Measurements from ENCODE around the gene KRTAP9-8.
"Not testable (repeated sequence)": the region's sequence is repeated elsewhere in the genome, so short reads cannot be mapped to it uniquely, and the experiment has no call there.

Gene KRTAP9-8

GRCh38 chr17:41256291-41256685 is 18.5 kb downstream of the KRTAP9-8 start:
- no peak for DNase-seq

- DNase-seq: no peak
Measured at GRCh38 chr17:41258406-41258805, 20.6 kb downstream of the KRTAP9-8 start.

- DNase-seq: no peak
Measured at GRCh38 chr17:41263212-41263611, 25.4 kb downstream of the KRTAP9-8 start.

GRCh38 chr17:41264599-41264998 is 26.8 kb downstream of the KRTAP9-8 start:
- no peak for DNase-seq

GRCh38 chr17:41265078-41265477 is 27.3 kb downstream of the KRTAP9-8 start, which contains the start of gene KRTAP9-6:
KRTAP9-6 (plus strand) TSS chr17:41265378; CDS start chr17:41265378, 0 bp downstream.
- no peak for DNase-seq

GRCh38 chr17:41267711-41268110 is 29.9 kb downstream of the KRTAP9-8 start:
- no peak for DNase-seq

- DNase-seq: not testable (repeated sequence)
Measured at GRCh38 chr17:41271323-41271722, 33.5 kb downstream of the KRTAP9-8 start.

- no peak for DNase-seq
Measured at GRCh38 chr17:41271858-41272257, 34.1 kb downstream of the KRTAP9-8 start.

- not testable (repeated sequence) for DNase-seq
Measured at GRCh38 chr17:41275648-41276190, 37.9 kb downstream of the KRTAP9-8 start, which contains the start of gene KRTAP9-7. KRTAP9-7 (plus strand) TSS chr17:41275698; CDS start chr17:41275698, 0 bp downstream.

GRCh38 chr17:41278176-41278955 is 40.6 kb downstream of the KRTAP9-8 start:
- DNase-seq: no peak

- DNase-seq: no peak
Measured at GRCh38 chr17:41284043-41284442, 46.2 kb downstream of the KRTAP9-8 start.

GRCh38 chr17:41284546-41284945 is 46.7 kb downstream of the KRTAP9-8 start:
- no peak for DNase-seq

- DNase-seq: no peak
Measured at GRCh38 chr17:41287050-41287449, 49.3 kb downstream of the KRTAP9-8 start.

Measured in effector CD4-positive, alpha-beta T cell (primary cell).